Stimulated activated CD4-positive, alpha-beta T cell treated with anti-CD3 and anti-CD28 coated beads, Interleukin-1b, Interleukin-23, amount 100 ng/mL, for 24 hours (primary cell): ENCODE results near the gene AQP10.
A peak's percentile ranks its signal among the peaks of the same experiment; 100 is the strongest.
"Not testable (repeated sequence)": the region's sequence is repeated elsewhere in the genome, so short reads cannot be mapped to it uniquely, and the experiment has no call there.

Experiments
- DNase-seq, 4 experiments: peaks; one replicate each; pipeline ENCODE4 v3.0.0-alpha.2; 2020; ENCODE audit warnings: low read depth in 4 of 4, low spot score in 1 of 4

Gene AQP10, protein sequence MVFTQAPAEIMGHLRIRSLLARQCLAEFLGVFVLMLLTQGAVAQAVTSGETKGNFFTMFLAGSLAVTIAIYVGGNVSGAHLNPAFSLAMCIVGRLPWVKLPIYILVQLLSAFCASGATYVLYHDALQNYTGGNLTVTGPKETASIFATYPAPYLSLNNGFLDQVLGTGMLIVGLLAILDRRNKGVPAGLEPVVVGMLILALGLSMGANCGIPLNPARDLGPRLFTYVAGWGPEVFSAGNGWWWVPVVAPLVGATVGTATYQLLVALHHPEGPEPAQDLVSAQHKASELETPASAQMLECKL

DNA sequence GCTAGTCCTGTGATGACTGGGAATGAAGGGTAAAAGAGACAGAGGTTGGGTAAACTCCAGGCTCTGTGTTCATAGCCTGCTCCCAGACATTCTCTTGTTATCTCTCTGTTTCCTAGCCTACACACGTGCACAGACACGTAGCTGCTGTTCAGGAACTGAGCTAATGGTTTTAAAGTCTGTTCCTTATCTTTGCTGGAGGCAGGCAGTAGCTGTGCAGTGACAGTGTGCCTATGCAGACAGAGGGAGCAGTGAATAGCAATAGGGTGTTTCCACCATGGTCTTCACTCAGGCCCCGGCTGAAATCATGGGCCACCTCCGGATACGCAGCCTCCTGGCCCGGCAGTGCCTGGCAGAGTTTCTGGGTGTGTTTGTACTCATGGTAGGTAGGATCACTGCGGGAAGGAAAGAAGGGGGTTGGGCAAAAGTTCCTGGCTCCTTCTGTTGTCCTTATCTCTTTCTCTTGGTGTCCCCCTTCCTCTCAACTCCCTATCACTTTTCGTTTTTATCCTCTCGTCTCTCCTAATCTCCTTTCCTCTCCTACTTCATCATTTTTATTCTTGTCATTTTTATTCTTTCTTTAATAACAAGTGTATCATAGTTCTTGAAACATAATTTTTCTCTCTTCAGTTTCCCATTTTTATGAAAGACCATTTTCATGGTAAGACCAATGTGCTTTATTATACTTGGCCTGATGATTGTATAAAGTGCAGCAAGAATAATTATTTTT is at the start of gene AQP10:
AQP10 (plus strand) TSS at position 212 of the 727 bp plus-strand sequence; CDS start at position 275, 63 bp downstream.
- no peak for DNase-seq

- peak; percentile 91 to 96 (median 93) for DNase-seq
Measured at GRCh38 chr1:154272217-154272998, 48.5 kb upstream of the AQP10 start, which contains the start of gene HAX1. TSS of gene HAX1 (plus strand) at chr1:154272629. CDS start at chr1:154272724, 95 bp downstream.

DNA sequence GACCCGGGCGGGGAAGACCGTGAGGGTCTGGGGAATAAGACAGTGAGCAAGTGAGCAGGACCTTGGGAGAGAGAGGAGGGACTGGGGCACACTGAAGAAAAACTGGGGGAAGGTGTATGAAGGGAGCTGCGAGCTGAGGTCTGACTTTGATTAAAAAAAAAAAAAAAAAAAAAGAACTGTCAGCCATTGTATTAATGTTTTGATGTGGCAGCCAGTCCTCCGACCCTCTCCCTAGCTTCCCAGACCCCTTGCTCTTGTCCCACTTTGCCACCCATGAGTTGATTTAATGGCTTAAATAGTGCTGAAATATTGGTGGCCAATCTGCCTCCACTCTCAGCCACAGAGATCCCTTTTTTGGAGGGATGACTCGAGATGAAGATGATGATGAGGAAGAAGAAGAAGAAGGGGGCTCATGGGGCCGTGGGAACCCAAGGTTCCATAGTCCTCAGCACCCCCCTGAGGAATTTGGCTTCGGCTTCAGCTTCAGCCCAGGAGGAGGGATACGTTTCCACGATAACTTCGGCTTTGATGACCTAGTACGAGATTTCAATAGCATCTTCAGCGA is 47.8 kb upstream of the AQP10 start:
- DNase-seq: no peak

DNA sequence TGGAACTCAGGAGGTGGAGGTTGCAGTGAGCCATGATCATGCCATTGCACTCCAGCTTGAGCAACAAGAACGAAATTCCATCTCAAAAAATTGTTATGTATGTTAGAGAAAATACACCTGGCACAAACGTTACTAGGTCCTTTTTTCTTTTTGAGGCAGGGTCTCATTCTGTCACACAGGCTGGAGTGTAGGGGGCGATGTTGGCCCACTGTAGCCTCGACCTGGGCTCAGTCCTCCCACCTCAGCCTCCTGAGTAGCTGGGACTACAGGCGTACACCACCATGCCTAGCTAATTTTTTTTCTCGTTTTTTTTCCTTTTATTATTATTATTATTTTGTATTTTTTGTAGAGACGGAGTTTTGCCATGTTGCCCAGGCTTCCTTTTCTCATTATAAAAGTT is 44.1 kb upstream of the AQP10 start:
- peak in 2 of 4 experiments; percentile 9 to 21 for DNase-seq

GRCh38 chr1:154287591-154287990 is 33.3 kb upstream of the AQP10 start:
- not testable (repeated sequence) for DNase-seq

GRCh38 chr1:154288661-154289060 is 32.2 kb upstream of the AQP10 start:
- DNase-seq: no peak

GRCh38 chr1:154290921-154291320 is 30.0 kb upstream of the AQP10 start:
- no peak for DNase-seq

DNA sequence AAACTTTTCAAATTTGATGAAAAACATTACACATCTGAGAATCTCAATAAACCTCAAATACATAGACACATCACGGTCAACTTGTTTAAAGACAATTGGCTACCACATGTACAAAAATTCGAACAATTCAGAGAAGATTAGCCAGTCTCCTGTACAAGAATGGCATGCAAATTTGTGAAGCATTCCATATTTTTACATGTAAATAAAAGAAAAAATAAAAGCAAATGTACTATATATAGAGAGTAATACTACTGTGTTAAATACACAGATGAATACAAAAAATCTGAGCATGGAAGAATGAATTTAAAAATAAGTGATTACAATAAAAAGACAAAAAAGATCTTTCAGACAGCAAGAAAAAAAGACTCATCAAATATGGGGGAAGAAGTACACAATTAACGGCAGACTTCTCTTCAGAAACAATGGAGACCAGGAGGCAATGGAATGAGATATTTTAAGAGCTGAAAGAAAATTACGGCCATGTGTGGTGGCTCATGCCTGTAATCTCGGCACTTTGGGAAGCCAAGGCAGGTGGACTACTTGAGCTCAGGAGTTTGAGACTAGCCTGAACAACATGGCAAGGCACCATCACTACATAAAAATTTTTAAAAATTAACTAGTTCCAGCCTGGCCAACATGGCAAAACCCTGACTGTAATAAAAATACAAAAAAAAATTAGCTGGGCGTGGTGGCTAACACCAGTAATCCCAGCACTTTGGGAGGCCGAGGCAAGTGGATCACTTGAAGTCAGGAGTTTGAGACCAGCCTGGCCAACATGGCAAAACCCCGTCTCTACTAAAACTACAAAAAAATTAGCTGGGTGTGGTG is 25.3 kb upstream of the AQP10 start:
- no peak for DNase-seq

DNA sequence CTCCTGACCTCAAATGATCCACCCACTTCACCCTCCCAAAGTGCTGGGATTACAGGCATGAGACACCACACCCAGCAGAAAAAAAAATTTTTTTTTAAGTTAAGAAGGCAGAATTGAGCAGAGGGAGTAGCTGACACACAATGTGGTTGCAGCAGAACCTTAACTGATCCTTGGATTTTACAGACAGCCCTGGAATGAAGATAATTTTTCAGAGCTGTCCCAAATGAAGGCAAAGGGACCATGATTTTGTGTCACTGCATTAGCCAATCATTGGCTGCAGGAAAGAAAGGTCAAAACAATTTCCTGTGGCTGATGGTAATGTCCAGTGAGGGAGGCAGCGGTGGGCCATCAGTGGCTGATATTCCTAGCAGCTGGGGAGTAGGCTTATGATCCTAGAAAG is 19.3 kb upstream of the AQP10 start:
- DNase-seq: no peak

DNA sequence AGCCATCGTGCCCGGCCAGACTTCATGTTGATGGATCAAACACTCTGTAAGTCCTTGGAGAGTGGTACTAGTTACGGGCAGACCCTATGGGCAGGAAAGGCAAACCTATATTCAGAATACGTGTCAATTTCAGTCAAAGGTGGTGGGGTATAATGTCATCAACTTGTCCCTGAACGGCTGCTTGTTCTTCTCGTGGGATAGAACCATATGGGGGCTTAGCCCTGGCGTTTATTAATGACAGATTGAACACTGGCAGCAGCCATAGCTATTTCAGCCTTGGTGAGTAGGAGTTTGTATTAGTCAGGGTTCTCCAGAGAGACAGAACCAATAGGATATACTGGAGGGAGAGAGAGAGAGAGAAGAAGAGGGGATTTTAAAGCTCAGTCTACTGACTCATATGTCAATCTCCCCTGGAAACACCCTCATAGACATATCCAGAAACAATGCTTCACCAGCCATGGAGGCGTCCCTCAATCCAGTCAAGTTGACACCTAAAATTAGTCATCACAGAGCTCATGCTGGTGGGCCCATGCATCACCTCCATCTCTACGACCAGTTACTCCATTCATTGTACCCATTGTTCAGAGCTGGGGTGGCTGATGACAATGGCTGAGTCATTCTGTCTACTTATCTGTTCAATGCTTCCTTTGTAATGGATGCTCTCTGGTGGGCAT is 16.1 kb upstream of the AQP10 start:
- DNase-seq: peak in 2 of 4 experiments; percentile 23 to 49

- DNase-seq: no peak
Measured at GRCh38 chr1:154306151-154306550, 14.7 kb upstream of the AQP10 start.

GRCh38 chr1:154307670-154308270 is 13.1 kb upstream of the AQP10 start:
- DNase-seq: not testable (repeated sequence)

GRCh38 chr1:154309136-154309535 is 11.8 kb upstream of the AQP10 start:
- not testable (repeated sequence) for DNase-seq

DNA sequence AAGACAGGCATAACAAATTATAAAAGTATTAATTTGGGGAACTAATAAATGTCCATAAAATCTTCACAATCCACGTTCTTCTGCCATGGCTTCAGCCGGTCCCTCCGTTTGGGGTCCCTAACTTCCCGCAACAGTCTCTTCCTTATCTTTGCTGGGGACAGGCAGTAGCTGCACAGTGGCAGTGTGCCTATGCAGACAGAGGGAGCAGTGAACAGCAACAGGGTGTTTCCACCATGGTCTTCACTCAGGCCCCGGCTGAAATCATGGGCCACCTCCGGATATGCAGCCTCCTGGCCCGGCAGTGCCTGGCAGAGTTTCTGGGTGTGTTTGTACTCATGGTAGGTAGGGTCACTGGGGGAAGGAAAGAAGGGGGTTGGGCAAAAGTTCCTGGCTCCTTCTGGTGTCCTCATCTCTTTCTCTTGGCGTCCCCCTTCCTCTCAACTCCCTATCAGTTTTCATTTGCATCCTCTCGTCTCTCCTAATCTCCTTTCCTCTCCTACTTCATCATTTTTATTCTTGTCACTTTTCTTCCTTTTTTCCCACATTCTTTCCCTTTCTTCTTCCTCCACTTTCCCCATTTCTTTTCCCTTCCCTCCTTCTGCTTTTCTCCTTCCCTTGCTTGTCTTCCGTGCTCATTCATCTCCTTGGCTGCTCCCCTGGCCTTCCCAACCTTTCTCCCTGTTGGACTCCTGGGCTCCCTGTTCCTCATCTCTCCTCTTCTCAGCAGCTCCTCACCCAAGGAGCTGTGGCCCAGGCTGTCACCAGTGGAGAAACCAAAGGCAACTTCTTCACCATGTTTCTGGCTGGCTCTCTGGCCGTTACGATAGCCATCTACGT is 8.4 kb upstream of the AQP10 start:
- DNase-seq: not testable (repeated sequence)

GRCh38 chr1:154313066-154313356 is 7.9 kb upstream of the AQP10 start:
- no peak for DNase-seq

- not testable (repeated sequence) for DNase-seq
Measured at GRCh38 chr1:154314226-154314625, 6.7 kb upstream of the AQP10 start.

DNA sequence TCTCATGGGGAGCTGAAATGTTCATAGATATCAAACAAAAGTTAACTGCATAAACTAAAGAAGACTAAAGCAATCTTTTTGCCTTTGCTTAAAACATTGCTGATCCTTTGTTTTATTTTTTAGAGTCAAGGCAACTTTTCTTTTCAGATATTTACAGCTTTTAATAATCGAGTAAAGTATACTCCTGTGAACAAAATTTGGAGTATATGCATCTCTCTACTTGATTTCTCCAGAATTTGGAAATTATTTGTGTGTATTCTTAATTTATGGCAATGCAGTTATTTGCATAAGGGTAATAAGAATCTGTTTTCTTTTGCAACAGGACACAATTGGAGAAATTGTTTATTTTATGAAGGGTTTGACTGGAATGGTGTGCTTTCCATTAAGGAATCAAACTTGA is 4.2 kb upstream of the AQP10 start:
- no peak for DNase-seq

DNA sequence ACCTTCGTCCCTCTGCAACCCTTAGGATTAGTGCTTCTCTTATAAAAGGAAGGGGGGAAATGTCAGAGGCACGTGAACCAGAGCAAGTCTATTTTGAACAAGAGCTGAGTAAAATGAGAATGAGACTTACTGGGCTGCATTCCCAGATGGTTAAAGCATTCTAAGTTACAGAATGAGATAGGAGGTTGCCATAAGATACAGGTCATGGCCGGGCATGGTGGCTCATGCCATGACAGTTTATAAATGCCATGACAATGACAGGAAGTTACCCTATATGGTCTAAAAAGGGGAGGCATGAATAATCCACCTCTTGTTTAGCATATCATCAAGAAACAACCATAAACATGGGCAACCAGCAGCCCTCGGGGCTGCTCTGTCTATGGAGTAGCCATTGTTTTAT is 2.5 kb upstream of the AQP10 start:
- DNase-seq: no peak

DNA sequence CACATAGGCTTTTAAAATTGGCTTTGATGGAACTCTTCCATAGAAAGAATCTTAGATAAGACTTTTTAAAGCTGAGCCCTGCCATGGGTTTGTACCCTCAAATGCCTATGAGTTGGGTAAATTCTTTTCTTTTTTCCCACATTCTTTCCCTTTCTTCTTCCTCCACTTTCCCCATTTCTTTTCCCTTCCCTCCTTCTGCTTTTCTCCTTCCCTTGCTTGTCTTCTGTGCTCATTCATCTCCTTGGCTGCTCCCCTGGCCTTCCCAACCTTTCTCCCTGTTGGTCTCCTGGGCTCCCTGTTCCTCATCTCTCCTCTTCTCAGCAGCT is 679 bp downstream of the AQP10 start:
- not testable (repeated sequence) for DNase-seq
